SK-N-SH (cell line): Measurements from ENCODE around the gene TMEM109.

ENCODE experiments used
- FOXJ3 ChIP-seq: sonication (generic); formaldehyde crosslinking; IDR thresholded peaks from 2 replicates; pipeline ENCODE4 v1.5.1; 2020; ENCODE audit warnings: mild to moderate bottlenecking, missing genetic modification reagents
- FOXM1 ChIP-seq: IDR thresholded peaks from 2 replicates; pipeline ENCODE4 v1.4.0; 2012; ENCODE audit warnings: low read depth, mild to moderate bottlenecking
- GABPA ChIP-seq: IDR thresholded peaks from 2 replicates; pipeline ENCODE4 v1.4.0; 2012; ENCODE audit warnings: low read depth, mild to moderate bottlenecking
- GATA2 ChIP-seq: sonication (generic); formaldehyde crosslinking; IDR thresholded peaks from 2 replicates; pipeline ENCODE4 v1.5.0; 2020; ENCODE audit warnings: mild to moderate bottlenecking, missing genetic modification reagents
- POLR2AphosphoS5 ChIP-seq: IDR thresholded peaks from 2 replicates; pipeline ENCODE4 v1.6.1; 2012; ENCODE audit warnings: low read depth, low read length
- RXRA ChIP-seq: IDR thresholded peaks from 2 replicates; pipeline ENCODE4 v1.4.0; 2012; ENCODE audit warnings: low read depth, mild to moderate bottlenecking, borderline replicate concordance
- SMC3 ChIP-seq: IDR thresholded peaks from 2 replicates; pipeline ENCODE4 v1.6.1; 2012; ENCODE audit warnings: low read depth, low read length, improper control_type of control experiment
- TAF1 ChIP-seq: IDR thresholded peaks from 2 replicates; pipeline ENCODE4 v1.6.1; 2012; ENCODE audit warnings: low read depth, mild to moderate bottlenecking, low read length, moderate library complexity, borderline replicate concordance
- TCF12 ChIP-seq: IDR thresholded peaks from 2 replicates; pipeline ENCODE4 v1.4.0; 2012
- YY1 ChIP-seq: IDR thresholded peaks from 2 replicates; pipeline ENCODE4 v1.4.0; 2012; ENCODE audit warnings: low read depth, mild to moderate bottlenecking
- TF ChIP-seq, protein P1 (sequence below): fragments of 200-600 bp; sonication (generic); IDR thresholded peaks from 2 replicates; pipeline ENCODE4 v1.6.1; 2017; ENCODE audit warnings: antibody characterized with exemption, mild to moderate bottlenecking, moderate library complexity
- TF ChIP-seq, protein P2 (sequence below): IDR thresholded peaks from 2 replicates; pipeline ENCODE4 v1.4.0; 2012; ENCODE audit warnings: low read depth, borderline replicate concordance

DNA sequence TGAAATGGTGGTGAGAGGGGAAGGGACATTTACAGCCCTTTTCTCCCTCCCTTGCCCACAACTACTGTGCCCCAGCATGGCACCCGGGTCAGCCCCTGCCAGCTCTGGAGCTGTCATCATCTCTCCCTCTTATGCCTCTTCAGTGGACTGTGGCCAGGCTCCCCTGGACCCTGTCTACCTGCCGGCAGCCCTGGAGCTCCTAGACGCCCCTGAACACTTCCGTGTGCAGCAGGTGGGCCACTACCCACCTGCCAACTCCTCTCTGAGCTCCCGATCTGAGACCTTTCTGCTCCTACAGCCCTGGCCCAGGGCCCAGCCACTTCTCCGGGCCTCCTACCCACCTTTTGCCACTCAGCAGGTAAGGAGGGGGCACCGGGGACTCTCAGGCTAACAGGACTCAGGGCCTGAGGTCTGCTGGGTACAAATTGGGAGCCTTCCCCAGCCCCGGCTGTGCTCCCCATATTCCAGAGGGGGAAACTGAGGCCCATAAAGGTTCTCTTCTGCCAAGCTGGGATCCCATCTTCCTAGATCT lies 13.2 kb downstream of the TMEM109 start:
- TF ChIP-seq RXRA (no peak), TAF1 (no peak), GATA2 (CRISPR knock-in tag) (no peak), POLR2AphosphoS5 (no peak), FOXJ3 (CRISPR knock-in tag) (no peak), TCF12 (no peak), GABPA (no peak), YY1 (no peak), SMC3 (no peak), FOXM1 (no peak)
- TF ChIP-seq, protein P1, sequence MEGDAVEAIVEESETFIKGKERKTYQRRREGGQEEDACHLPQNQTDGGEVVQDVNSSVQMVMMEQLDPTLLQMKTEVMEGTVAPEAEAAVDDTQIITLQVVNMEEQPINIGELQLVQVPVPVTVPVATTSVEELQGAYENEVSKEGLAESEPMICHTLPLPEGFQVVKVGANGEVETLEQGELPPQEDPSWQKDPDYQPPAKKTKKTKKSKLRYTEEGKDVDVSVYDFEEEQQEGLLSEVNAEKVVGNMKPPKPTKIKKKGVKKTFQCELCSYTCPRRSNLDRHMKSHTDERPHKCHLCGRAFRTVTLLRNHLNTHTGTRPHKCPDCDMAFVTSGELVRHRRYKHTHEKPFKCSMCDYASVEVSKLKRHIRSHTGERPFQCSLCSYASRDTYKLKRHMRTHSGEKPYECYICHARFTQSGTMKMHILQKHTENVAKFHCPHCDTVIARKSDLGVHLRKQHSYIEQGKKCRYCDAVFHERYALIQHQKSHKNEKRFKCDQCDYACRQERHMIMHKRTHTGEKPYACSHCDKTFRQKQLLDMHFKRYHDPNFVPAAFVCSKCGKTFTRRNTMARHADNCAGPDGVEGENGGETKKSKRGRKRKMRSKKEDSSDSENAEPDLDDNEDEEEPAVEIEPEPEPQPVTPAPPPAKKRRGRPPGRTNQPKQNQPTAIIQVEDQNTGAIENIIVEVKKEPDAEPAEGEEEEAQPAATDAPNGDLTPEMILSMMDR = no peak
- TF ChIP-seq, protein P2, sequence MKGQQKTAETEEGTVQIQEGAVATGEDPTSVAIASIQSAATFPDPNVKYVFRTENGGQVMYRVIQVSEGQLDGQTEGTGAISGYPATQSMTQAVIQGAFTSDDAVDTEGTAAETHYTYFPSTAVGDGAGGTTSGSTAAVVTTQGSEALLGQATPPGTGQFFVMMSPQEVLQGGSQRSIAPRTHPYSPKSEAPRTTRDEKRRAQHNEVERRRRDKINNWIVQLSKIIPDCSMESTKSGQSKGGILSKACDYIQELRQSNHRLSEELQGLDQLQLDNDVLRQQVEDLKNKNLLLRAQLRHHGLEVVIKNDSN = no peak
